DOHH2 (cell line): ENCODE data around the gene TAT.
A peak's percentile ranks its signal among the peaks of the same experiment; 100 is the strongest.

Experiments used
- EZH2phosphoT487 ChIP-seq: fragments of 200-600 bp; sonication (generic); IDR thresholded peaks from 2 replicates; pipeline ENCODE4 v1.6.1; 2017; ENCODE audit warnings: borderline replicate concordance, mild to moderate bottlenecking, antibody characterized with exemption, low read length, moderate library complexity, mixed read lengths
- TF ChIP-seq, protein P1 (sequence below): fragments of 200-600 bp; sonication (generic); IDR thresholded peaks from one replicate; pipeline ENCODE4 v1.5.1; 2014; ENCODE audit warnings: antibody characterized with exemption, mild to moderate bottlenecking, low read depth, low read length; ENCODE audit not compliant: poor library complexity, severe bottlenecking

DNA sequence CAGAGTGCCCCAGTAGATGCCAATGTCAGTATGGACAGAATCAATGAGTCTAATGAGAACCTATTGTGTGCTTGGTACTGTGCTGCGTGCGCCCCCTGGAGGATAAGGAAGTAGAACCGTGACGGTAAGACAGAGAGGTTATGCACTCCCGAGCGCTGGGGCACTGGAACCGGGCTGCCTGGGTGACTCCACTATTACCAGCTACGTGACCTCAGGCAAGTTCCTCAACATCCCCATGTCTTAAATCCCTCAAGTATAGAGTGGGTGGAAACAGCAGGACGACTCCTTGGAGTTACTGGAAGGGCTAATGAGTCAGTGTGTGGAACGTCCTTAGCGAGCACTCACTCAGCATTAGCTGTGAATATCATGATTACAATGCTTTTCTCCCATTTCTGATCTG lies 34.5 kb downstream of the TAT start:
- TF ChIP-seq, protein P1, sequence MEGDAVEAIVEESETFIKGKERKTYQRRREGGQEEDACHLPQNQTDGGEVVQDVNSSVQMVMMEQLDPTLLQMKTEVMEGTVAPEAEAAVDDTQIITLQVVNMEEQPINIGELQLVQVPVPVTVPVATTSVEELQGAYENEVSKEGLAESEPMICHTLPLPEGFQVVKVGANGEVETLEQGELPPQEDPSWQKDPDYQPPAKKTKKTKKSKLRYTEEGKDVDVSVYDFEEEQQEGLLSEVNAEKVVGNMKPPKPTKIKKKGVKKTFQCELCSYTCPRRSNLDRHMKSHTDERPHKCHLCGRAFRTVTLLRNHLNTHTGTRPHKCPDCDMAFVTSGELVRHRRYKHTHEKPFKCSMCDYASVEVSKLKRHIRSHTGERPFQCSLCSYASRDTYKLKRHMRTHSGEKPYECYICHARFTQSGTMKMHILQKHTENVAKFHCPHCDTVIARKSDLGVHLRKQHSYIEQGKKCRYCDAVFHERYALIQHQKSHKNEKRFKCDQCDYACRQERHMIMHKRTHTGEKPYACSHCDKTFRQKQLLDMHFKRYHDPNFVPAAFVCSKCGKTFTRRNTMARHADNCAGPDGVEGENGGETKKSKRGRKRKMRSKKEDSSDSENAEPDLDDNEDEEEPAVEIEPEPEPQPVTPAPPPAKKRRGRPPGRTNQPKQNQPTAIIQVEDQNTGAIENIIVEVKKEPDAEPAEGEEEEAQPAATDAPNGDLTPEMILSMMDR = peak; percentile 92
- no peak for TF ChIP-seq EZH2phosphoT487
